GM13977 (cell line): ENCODE data around the gene CYFIP2.

ENCODE experiments used
- DNase-seq: peaks from one replicate; pipeline ENCODE4 v3.0.0; 2012; ENCODE audit warnings: low spot score
- in situ Hi-C: fragments of 300-500 bp; cut with MboI; formaldehyde crosslinking; loops from one replicate; pipeline ENCODE4 v1.12.0; 2022; ENCODE audit warnings: low sequenced_read_pairs, low pct_unique_long_range_greater_than_20kb, mixed read lengths, inconsistent platforms; ENCODE audit not compliant: unreplicated experiment
- TF ChIP-seq, protein P1 (sequence below): IDR thresholded peaks from 2 replicates; pipeline ENCODE4 v1.5.1; 2012; ENCODE audit warnings: mild to moderate bottlenecking, control low read depth; ENCODE audit not compliant: insufficient read depth; ENCODE audit errors: extremely low read depth, missing control alignments

Gene CYFIP2

DNA sequence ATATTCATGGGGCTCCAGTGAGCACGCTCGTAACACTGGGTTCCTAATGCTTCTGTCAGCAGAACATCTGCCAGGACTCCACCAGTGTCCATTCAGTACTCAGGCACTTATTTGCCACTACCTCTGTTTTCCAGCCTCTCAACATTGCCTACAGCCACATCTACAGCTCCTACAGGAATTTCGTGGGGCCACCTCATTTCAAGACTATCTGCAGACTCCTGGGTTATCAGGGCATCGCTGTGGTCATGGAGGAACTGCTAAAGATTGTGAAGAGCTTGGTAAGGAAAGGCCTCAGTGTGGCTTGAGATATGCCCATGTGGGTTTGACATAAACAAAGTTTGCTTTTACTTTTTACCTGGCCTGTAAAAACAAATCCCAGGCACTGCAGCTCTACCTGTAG, 92.9 kb downstream of the CYFIP2 start:
- in situ Hi-C loops = no loop called here
- TF ChIP-seq, protein P1, sequence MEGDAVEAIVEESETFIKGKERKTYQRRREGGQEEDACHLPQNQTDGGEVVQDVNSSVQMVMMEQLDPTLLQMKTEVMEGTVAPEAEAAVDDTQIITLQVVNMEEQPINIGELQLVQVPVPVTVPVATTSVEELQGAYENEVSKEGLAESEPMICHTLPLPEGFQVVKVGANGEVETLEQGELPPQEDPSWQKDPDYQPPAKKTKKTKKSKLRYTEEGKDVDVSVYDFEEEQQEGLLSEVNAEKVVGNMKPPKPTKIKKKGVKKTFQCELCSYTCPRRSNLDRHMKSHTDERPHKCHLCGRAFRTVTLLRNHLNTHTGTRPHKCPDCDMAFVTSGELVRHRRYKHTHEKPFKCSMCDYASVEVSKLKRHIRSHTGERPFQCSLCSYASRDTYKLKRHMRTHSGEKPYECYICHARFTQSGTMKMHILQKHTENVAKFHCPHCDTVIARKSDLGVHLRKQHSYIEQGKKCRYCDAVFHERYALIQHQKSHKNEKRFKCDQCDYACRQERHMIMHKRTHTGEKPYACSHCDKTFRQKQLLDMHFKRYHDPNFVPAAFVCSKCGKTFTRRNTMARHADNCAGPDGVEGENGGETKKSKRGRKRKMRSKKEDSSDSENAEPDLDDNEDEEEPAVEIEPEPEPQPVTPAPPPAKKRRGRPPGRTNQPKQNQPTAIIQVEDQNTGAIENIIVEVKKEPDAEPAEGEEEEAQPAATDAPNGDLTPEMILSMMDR = no peak
- DNase-seq = no peak

DNA sequence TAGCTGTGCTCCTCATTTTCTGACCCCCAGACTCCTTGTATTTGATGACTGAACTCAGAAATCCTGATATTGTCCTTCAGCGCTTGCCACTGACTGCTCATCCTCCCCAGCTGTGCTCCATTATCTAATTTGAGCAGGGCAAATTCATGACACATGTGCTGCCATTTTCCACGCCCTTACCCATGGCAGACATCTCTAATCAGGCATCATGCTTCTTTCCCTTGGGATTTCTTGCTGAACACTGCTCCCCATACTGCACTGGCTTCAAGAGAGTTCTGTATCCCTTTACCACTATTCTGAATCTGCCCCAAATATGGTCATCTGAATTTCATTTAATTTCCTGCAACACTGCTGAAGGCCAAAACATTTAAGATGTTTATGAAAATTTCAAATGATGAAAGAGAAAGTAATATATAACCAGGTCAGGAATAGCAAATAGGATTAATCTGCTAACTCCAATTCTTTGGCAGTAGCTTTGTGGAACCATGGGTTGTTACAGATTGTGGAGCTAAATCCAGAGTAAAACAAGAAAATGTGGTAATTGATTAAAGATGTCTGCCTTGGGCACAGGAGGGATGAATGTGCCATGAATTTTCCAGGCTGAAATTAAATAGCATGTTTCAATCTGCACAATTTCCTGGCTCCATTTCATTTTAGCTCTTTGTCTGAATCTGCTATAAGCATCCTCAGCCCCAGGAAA, 93.6 kb downstream of the CYFIP2 start:
- in situ Hi-C loops = no loop called here
- DNase-seq = no peak
- TF ChIP-seq, protein P1 = no peak

DNA sequence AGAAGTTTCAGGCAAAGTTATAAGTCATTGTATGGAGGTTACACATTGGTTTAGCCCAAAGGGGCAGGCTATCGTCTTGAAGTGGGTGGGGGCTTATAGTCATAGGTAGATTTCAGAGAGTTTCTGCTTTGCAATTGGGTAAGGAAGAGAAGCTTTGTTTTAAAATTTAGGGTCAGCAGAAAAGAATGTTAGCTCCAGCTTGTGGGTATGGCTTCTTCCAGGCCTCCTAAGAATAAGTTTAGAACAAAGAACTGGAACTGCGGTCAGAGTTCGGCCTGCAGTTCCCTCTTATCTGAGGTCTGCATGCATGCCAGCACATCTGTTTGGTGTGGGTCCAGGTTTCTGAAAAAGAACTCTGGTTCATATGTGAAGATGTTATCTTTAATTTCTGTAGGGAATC, 96.1 kb downstream of the CYFIP2 start:
- in situ Hi-C loops = no loop called here
- TF ChIP-seq, protein P1 = no peak
- DNase-seq = no peak

DNA sequence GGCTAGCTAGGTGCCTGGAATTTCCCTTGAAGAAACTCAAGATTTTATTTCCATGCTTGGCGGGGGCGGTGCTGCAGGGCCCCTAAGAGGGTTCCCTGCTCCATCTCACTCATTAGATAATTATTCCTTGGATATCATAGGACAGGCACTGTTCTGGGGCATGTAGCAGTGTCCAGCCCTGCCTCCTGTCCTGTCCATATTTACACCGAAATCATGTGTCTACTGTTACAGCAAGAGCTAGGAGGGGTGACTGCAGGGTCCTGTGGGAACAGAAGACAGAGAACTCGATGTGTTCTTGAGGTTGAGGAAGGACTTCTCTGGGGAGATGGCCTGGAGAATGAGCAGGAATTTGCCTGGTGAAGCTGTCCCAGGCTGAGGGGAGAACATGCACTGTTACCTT, 96.6 kb downstream of the CYFIP2 start:
- TF ChIP-seq, protein P1 = no peak
- no peak for DNase-seq
- in situ Hi-C loops = no loop called here

DNA sequence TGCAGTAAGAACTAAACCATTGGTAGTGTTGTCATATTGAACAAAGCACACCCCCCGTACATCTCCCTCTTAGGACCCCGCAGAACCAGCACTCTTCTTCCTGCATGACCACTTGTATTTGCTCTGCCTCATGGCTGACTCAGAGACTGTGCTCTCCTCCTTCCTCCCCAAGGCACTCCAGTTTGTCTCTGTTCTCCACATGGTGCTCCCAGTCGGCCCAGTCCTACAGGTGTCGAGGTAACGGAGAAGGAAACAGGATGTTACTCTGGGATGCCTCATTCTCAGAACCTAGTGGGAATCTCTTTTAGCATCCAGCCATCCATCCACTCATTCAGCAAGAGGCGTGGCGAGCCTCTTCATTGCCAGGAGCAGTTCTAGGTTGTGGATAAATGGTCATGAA, 97.1 kb downstream of the CYFIP2 start:
- TF ChIP-seq, protein P1 = no peak
- in situ Hi-C loops = no loop called here
- no peak for DNase-seq

DNA sequence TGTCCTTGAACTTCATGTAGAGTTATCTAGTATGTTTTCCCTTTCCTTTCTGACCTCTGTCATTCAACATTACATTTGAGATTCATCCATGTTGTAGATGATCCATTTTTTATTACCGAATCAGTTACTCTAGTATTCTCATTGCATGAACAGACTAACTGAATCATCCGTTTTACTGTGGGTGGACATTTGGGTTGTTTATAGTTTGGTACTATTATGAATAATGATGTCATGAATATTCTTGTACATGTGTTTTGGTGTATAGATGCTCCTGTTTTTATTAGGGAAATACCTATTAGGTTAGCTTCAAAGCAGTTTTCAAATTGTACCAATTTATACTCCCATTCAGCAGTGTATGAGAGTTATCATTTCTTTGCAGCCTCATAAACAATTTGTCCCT, 99.8 kb downstream of the CYFIP2 start:
- no peak for DNase-seq
- TF ChIP-seq, protein P1 = no peak
- in situ Hi-C loops = no loop called here
